ENCODE data around the gene SMARCA2.

GRCh38 chr9:2199999-2200796 is 185.1 kb downstream of the SMARCA2 start:
- TF ChIP-seq EZH2phosphoT487 (IDR thresholded peaks at IDR 0.05; ENCODE audit: low read depth) (no peak), CTCF (IDR thresholded peaks at IDR 0.05; ENCODE audit: low read depth, low read length) (peak; percentile 40)

Measured in OCI-LY3 (cell line).